Tibial artery (tissue), 4 donors: ENCODE data around the gene PLS1.

Experiments used
- DNase-seq, 2 donors: peaks; one replicate each; pipeline ENCODE4 v3.0.0-alpha.2; 2019
- H3K27ac ChIP-seq, 2 donors: fragments of 200-600 bp; sonication (generic) in 1 of 2; 1 replicate in 1 of 2; 2 replicates in 1 of 2; pipeline ENCODE4 v1.5.1; 2018 to 2019; ENCODE audit warnings: mild to moderate bottlenecking in 1 of 2
- H3K27me3 ChIP-seq, 2 donors: fragments of 200-600 bp; sonication (generic) in 1 of 2; one replicate each; pipeline versions ENCODE4 v1.5.1 to v1.6.0; 2016 to 2019
- H3K36me3 ChIP-seq, 3 donors: fragments of 200-600 bp; sonication (generic) in 2 of 3; one replicate each; pipeline ENCODE4 v1.5.1; 2016 to 2019; ENCODE audit warnings: mild to moderate bottlenecking in 2 of 3
- H3K4me1 ChIP-seq, 4 donors: fragments of 200-600 bp; sonication (generic) in 2 of 4; 1 replicate in 3 of 4; 2 replicates in 1 of 4; pipeline ENCODE4 v1.5.1; 2016 to 2019
- H3K4me3 ChIP-seq, 2 donors: fragments of 200-600 bp; sonication (generic) in 1 of 2; 1 replicate in 1 of 2; 2 replicates in 1 of 2; pipeline ENCODE4 v1.5.1; 2018 to 2019; ENCODE audit warnings: mild to moderate bottlenecking in 2 of 2
- H3K9me3 ChIP-seq, 3 donors: fragments of 200-600 bp; sonication (generic) in 1 of 3; one replicate each; pipeline ENCODE4 v1.5.1; 2016 to 2019
- intact Hi-C: fragments of 100-400 bp; cut with DNase I; formaldehyde crosslinking; loops from one replicate; pipeline ENCODE4 v1.15.0; 2023; ENCODE audit warnings: low total_unique reads
- TF ChIP-seq, protein P1 (sequence below), 2 experiments: fragments of 200-600 bp in 1 of 2; fragments of 450-650 bp in 1 of 2; IDR thresholded peaks; one replicate each; pipeline ENCODE4 v1.5.1; 2017 to 2019; ENCODE audit warnings: antibody characterized with exemption in 2 of 2, mild to moderate bottlenecking in 1 of 2, moderate library complexity in 1 of 2

Gene PLS1

DNA sequence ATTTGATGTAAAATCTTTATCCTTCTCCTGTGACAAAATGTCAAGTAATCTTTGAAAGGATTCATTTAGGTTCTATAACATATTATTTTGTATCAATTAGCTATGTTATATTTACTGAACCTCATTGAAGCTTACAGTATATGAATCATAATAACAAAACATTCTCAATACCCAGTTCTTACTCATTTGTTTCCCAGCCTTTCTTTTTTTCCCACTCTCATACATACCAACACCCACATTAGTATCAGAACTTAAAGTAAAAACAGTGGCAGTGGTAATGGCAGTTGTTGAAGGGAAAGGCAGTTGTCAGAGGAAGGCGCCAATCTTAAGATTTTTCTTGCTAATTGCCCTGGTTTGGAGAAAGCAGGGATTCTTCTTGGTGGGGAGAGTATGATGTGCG lies 94.4 kb downstream of the PLS1 start:
- Histone ChIP-seq H3K27ac (no peak overlapping the region), H3K36me3 (no peaks in the 10 kb centered on the region), H3K9me3 (no peaks in the 10 kb centered on the region), H3K4me1 (no peaks in the 10 kb centered on the region), H3K27me3 (no peaks in the 10 kb centered on the region), H3K4me3 (no peak overlapping the region)
- TF ChIP-seq, protein P1, sequence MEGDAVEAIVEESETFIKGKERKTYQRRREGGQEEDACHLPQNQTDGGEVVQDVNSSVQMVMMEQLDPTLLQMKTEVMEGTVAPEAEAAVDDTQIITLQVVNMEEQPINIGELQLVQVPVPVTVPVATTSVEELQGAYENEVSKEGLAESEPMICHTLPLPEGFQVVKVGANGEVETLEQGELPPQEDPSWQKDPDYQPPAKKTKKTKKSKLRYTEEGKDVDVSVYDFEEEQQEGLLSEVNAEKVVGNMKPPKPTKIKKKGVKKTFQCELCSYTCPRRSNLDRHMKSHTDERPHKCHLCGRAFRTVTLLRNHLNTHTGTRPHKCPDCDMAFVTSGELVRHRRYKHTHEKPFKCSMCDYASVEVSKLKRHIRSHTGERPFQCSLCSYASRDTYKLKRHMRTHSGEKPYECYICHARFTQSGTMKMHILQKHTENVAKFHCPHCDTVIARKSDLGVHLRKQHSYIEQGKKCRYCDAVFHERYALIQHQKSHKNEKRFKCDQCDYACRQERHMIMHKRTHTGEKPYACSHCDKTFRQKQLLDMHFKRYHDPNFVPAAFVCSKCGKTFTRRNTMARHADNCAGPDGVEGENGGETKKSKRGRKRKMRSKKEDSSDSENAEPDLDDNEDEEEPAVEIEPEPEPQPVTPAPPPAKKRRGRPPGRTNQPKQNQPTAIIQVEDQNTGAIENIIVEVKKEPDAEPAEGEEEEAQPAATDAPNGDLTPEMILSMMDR (IDR thresholded peaks at IDR 0.05) = no peak
- intact Hi-C loops = no loop called here
- no peak for DNase-seq

DNA sequence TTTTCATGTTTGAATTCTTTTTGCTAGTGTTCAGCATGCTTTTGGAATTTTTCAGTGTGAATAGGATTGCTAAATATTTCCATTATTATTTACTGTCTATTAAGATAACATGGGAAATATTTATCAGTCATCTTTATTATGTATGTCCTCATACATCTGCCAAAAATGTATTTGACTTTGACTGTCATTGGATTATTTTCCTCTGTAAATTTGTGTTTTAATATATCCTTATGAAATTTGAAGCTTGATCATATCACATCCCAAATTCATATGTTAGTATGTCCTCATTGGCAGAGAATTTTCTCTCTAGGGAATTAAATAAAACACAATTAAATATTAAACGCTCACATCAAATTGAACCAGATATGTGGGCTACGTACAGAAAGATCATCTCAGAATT lies 95.3 kb downstream of the PLS1 start:
- TF ChIP-seq, protein P1 (IDR thresholded peaks at IDR 0.05) = no peak
- Histone ChIP-seq H3K27ac (no peak overlapping the region), H3K36me3 (no peaks in the 10 kb centered on the region), H3K9me3 (no peaks in the 10 kb centered on the region), H3K4me1 (no peaks in the 10 kb centered on the region), H3K4me3 (no peak overlapping the region), H3K27me3 (no peaks in the 10 kb centered on the region)
- no peak for DNase-seq
- intact Hi-C loops = no loop called here

DNA sequence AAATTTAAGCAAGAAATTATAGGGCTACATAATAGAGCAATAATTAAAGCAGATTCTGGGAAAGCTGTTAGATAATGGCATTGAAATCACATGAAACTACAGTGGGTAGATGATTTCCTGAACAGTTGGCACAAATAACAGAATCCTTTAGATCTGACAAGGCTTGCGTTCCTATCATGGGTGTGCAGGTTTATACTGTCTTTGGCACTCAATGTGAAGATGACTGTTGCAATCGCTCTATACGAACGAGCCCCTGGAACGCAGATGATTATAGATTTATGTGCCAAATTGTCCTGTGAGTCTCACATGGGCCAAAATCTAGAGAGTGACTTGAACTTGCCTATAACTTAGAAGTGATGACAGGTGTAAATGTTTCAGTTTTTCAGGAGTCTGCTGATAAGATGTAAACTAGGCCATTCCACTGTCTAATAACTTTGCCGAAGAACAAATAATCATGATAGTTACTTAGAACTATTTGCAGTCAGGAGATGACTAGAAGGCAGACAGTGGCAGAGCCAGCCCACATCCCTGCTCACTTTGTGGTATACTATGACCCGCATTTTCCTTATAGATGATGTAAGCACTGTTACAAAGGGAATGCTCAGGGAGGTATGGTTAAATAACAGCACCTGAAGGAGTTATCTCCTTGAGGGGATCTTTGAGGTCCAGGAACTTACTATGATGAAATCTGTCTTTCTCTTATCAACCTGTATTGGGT lies 97.1 kb downstream of the PLS1 start:
- Histone ChIP-seq H3K4me1 (no peaks in the 10 kb centered on the region), H3K36me3 (no peaks in the 10 kb centered on the region), H3K27ac (no peak overlapping the region), H3K4me3 (no peak overlapping the region), H3K27me3 (no peaks in the 10 kb centered on the region), H3K9me3 (no peaks in the 10 kb centered on the region)
- TF ChIP-seq, protein P1 (IDR thresholded peaks at IDR 0.05) = no peak
- DNase-seq = no peak
- intact Hi-C loops = no loop called here

DNA sequence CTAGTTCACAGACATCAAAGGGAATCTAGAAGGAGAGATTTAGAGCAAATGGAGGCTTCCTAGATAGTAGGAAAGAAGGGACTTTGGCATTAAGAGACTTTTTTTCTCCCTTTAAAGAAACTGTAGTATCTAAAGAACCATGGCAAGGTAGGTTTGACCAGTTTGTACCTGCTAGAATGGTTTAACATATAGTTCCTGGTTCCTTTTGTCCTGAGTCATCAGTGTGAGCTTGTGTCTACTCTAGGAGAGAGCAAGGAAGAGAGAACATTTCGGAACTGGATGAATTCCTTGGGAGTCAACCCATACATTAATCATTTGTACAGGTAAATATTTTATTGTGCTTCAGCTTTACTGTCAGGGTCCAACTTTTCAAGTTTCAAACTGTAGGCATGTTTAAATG lies 98.0 kb downstream of the PLS1 start:
- no peak for DNase-seq
- H3K4me1 ChIP-seq = no peaks in the 10 kb centered on the region
- TF ChIP-seq, protein P1 (IDR thresholded peaks at IDR 0.05) = no peak

DNA sequence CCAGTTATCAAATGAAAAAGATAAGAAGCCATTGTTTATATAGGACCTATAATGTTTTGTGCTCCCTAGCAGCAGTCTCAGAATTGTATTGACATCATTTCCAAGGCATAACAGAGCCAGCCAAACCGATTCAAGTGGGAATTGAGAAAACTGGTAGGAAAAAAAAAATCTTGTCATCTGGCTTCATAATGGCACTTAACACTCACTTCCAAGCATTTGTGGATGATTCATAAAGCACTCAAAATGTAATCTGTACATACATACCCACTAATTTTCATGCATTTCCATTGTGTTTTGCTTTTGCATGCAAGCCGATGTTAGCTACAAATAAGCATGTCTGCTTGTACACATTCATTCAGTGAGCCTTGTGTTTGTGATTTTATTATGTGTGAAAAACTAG lies 109.0 kb downstream of the PLS1 start:
- TF ChIP-seq, protein P1 (IDR thresholded peaks at IDR 0.05) = no peak
- H3K9me3 ChIP-seq = no peaks in the 10 kb centered on the region
- DNase-seq = no peak
- no peaks in the 10 kb centered on the region for H3K4me1 ChIP-seq
- intact Hi-C loops = no loop called here
- no peak overlapping the region for H3K27ac ChIP-seq
- H3K36me3 ChIP-seq = no peaks in the 10 kb centered on the region
- no peaks in the 10 kb centered on the region for H3K27me3 ChIP-seq
- H3K4me3 ChIP-seq = no peak overlapping the region

More for the DNA sequence above, 98.0 kb downstream of the PLS1 start:
- Histone ChIP-seq H3K9me3 (no peaks in the 10 kb centered on the region), H3K27ac (no peak overlapping the region), H3K27me3 (no peaks in the 10 kb centered on the region), H3K4me3 (no peak overlapping the region), H3K36me3 (no peaks in the 10 kb centered on the region)
- intact Hi-C loops = no loop called here
